HepG2 (cell line): ENCODE measurements around the gene FANCM. TPM values are rescaled to one million over a fixed set of nuclear protein-coding genes. Genes with fewer than 3 reads are reported as not detected.

Experiments
- ATAC-seq: fragments of 200-7000 bp; cut with Tn5 transposase; 3 replicates; pipeline ENCODE4 v1.9.1; 2020; ENCODE audit warnings: mild to moderate bottlenecking, moderate library complexity
- BruUV-seq: library from RNA; stranded (reverse); fragments of 400-500 nt; replicated peaks from 2 replicates; lab custom pipeline; 2021; lab: Mats Ljungman, UMichigan
- CTCF ChIA-PET: fragments of 300-600 bp; formaldehyde crosslinking; extraction: SDS; loops from one replicate; lab custom pipeline; 2021; ENCODE audit warnings: low total read pairs, inconsistent platforms, low intra/inter-chr PET ratio; lab: Yijun Ruan, JAX
- POLR2A ChIA-PET: fragments of 350-600 bp; sonication (Branson Sonifier 250); formaldehyde crosslinking; loops from one replicate; lab custom pipeline; 2020; ENCODE audit warnings: antibody characterized with exemption, inconsistent platforms; lab: Yijun Ruan, JAX
- DNase-seq: peaks from one replicate; pipeline ENCODE4 v3.0.0-alpha.2; 2015; ENCODE audit warnings: low spot score
- FAIRE-seq: peaks from 3 replicates; lab custom pipeline; 2011; peaks lifted over from hg19 to GRCh38; lab: Jason Lieb, UNC
- H2AFZ ChIP-seq: one replicate; pipeline ENCODE4 v1.6.1; 2011; ENCODE audit warnings: low read length, inconsistent platforms
- H3K27ac ChIP-seq: fragments of 300-600 bp; 3 replicates; pipeline ENCODE4 v1.8.0; 2011; ENCODE audit warnings: mixed run types, mild to moderate bottlenecking, mixed read lengths, low read length, inconsistent platforms; ENCODE audit not compliant: insufficient read depth; ENCODE audit errors: extremely low read length
- H3K27me3 ChIP-seq, 2 experiments: fragments of 200-600 bp in 1 of 2; 2 replicates in 1 of 2; 3 replicates in 1 of 2; pipeline versions ENCODE4 v1.6.0 to v1.8.0; 2011; ENCODE audit warnings: low read length in 2 of 2, mild to moderate bottlenecking in 2 of 2, moderate library complexity in 2 of 2, inconsistent platforms in 1 of 2; ENCODE audit not compliant: insufficient read depth in 2 of 2, control insufficient read depth in 1 of 2
- H3K36me3 ChIP-seq, 2 experiments: fragments of 200-600 bp in 1 of 2; replicated peaks in 1 of 2; 2 replicates in 1 of 2; 3 replicates in 1 of 2; pipeline versions ENCODE4 v1.5.1 to v1.8.0; 2011; ENCODE audit warnings: low read length in 2 of 2, inconsistent platforms in 1 of 2; ENCODE audit not compliant: insufficient read depth in 2 of 2, control insufficient read depth in 1 of 2
- H3K4me1 ChIP-seq: 2 replicates; pipeline ENCODE4 v1.5.1; 2012; ENCODE audit warnings: low read length, inconsistent platforms; ENCODE audit not compliant: insufficient read depth
- H3K4me2 ChIP-seq: 2 replicates; pipeline ENCODE4 v1.6.0; 2011; ENCODE audit warnings: low read depth, low read length, inconsistent platforms
- H3K4me3 ChIP-seq, 3 experiments: fragments of 200-600 bp in 1 of 3; sonication (generic), shearing (Covaris generic) in 1 of 3; replicated peaks in 1 of 3; 2 replicates each; pipeline ENCODE4 v1.5.1; 2011 to 2016; ENCODE audit warnings: low read length in 3 of 3, inconsistent platforms in 2 of 3, low read depth in 2 of 3, mild to moderate bottlenecking in 2 of 3, control low read depth in 1 of 3, mixed read lengths in 1 of 3; ENCODE audit not compliant: insufficient read depth in 1 of 3
- H3K79me2 ChIP-seq: one replicate; pipeline ENCODE4 v1.6.1; 2011; ENCODE audit warnings: low read length, inconsistent platforms; ENCODE audit not compliant: insufficient read depth
- H3K9ac ChIP-seq: 2 replicates; pipeline ENCODE4 v1.6.0; 2011; ENCODE audit warnings: mild to moderate bottlenecking, low read depth, low read length, inconsistent platforms; ENCODE audit not compliant: insufficient read depth
- H3K9me3 ChIP-seq: 2 replicates; pipeline ENCODE4 v1.5.1; 2012; ENCODE audit warnings: mild to moderate bottlenecking, low read length
- H4K20me1 ChIP-seq: 2 replicates; pipeline ENCODE4 v1.6.0; 2011; ENCODE audit warnings: inconsistent platforms, mild to moderate bottlenecking, low read length, moderate library complexity; ENCODE audit not compliant: insufficient read depth
- DDIT3 ChIP-seq: sonication (generic); formaldehyde crosslinking; IDR thresholded peaks from 2 replicates; pipeline ENCODE4 v1.4.0; 2020; ENCODE audit warnings: mild to moderate bottlenecking, missing genetic modification reagents
- ELF3 ChIP-seq: IDR thresholded peaks from 2 replicates; pipeline ENCODE4 v1.6.1; 2016; ENCODE audit warnings: missing genetic modification reagents, missing compliant biosample characterization
- ETV5 ChIP-seq: IDR thresholded peaks from 2 replicates; pipeline ENCODE4 v1.6.1; 2018; ENCODE audit warnings: missing biosample characterization, missing genetic modification reagents, inconsistent platforms, borderline replicate concordance
- GRHL1 ChIP-seq: sonication (generic); formaldehyde crosslinking; conservative IDR thresholded peaks from 2 replicates; pipeline ENCODE4 v1.8.0; 2022; ENCODE audit warnings: missing genetic modification reagents
- HNRNPLL ChIP-seq: fragments of 200-400 bp; formaldehyde crosslinking; IDR thresholded peaks from 2 replicates; pipeline ENCODE4 v1.6.1; 2017; ENCODE audit warnings: mild to moderate bottlenecking, low read depth, low read length; ENCODE audit not compliant: poor library complexity, severe bottlenecking
- NR0B2 ChIP-seq: sonication (generic); formaldehyde crosslinking; IDR thresholded peaks from 2 replicates; pipeline ENCODE4 v1.4.0; 2020; ENCODE audit warnings: mild to moderate bottlenecking, missing genetic modification reagents
- RAD51 ChIP-seq: fragments of 450-650 bp; IDR thresholded peaks from 2 replicates; pipeline ENCODE4 v1.6.1; 2016; ENCODE audit warnings: borderline replicate concordance
- SAP130 ChIP-seq: IDR thresholded peaks from 2 replicates; pipeline ENCODE4 v1.6.1; 2016; ENCODE audit warnings: low read depth
- TERF1 ChIP-seq: sonication (generic); formaldehyde crosslinking; IDR thresholded peaks from 2 replicates; pipeline ENCODE4 v1.8.0; 2022; ENCODE audit warnings: mild to moderate bottlenecking, missing genetic modification reagents, moderate library complexity
- U2AF1 ChIP-seq: fragments of 200-400 bp; formaldehyde crosslinking; optimal IDR thresholded peaks from 2 replicates; pipeline ENCODE3; 2017; ENCODE audit warnings: mild to moderate bottlenecking, low read depth, low read length
- ZMAT5 ChIP-seq: sonication (generic); formaldehyde crosslinking; IDR thresholded peaks from 2 replicates; pipeline ENCODE4 v1.5.0; 2020; ENCODE audit warnings: mild to moderate bottlenecking, low read depth, missing genetic modification reagents, borderline replicate concordance
- ZNF253 ChIP-seq: sonication (generic); formaldehyde crosslinking; IDR thresholded peaks from 2 replicates; pipeline ENCODE4 v1.8.0; 2022; ENCODE audit warnings: mild to moderate bottlenecking, missing genetic modification reagents, borderline replicate concordance
- ZNF274 ChIP-seq: sonication (generic); formaldehyde crosslinking; IDR thresholded peaks from 2 replicates; pipeline ENCODE4 v1.5.1; 2020; ENCODE audit warnings: mild to moderate bottlenecking, missing genetic modification reagents
- ZNF276 ChIP-seq: sonication (generic); formaldehyde crosslinking; IDR thresholded peaks from 2 replicates; pipeline ENCODE4 v1.4.0; 2020; ENCODE audit warnings: mild to moderate bottlenecking, low read depth, missing genetic modification reagents
- WGBS: methylation state at CpG from one replicate; pipeline ENCODE4 v1.1.6; 2017; ENCODE audit warnings: low lambda C conversion rate; 5-methylcytosine and 5-hydroxymethylcytosine counted together
- in situ Hi-C: cut with HindIII; loops from 2 replicates; pipeline ENCODE4 v1.10.0; 2017; ENCODE audit warnings: low pct_unique_long_range_greater_than_20kb; ENCODE audit not compliant: extremely low pct_ligation_motif_present
- intact Hi-C: fragments of 100-400 bp; cut with micrococcal nuclease; formaldehyde crosslinking; loops from one replicate; pipeline ENCODE4 v1.10.0; 2022; ENCODE audit not compliant: unreplicated experiment
- polyA plus RNA-seq, 8 experiments: library from polyadenylated mRNA; depleted of rRNA in 3 of 8; stranded (reverse) in 7 of 8; unstranded in 1 of 8; fragments of >200 nt; fragmentation: Illumina TruSeq in 4 of 8; extraction: Trizol in 4 of 8; gene quantifications; 2 replicates each; pipeline versions ENCODE4 v1.2.1 to v1.2.3, GENCODE V29; 2011 to 2016; ENCODE audit warnings: low read depth in 4 of 8, missing spikeins in 1 of 8, mixed read lengths in 1 of 8; ENCODE audit not compliant: insufficient read depth in 1 of 8
- total RNA-seq, 5 experiments: library from RNA; depleted of rRNA; stranded (reverse); fragments of >200 nt; fragmentation: Illumina TruSeq; extraction: Trizol; gene quantifications; 2 replicates each; pipeline ENCODE4 v1.2.3, GENCODE V29; 2016; ENCODE audit warnings: low read depth in 1 of 5

Gene FANCM
- total and polyA plus RNA-seq, 2 of the 13 experiments (the other 11 are each of a cell fraction or from before 2014, with no cell fraction given): 2.6 to 10.4 TPM

GRCh38 chr14:45169906-45170305, 34.2 kb downstream of the FANCM start (continued):
- TF ChIP-seq ZNF276 (no peak), ZMAT5 (CRISPR knock-in tag) (no peak), NR0B2 (CRISPR knock-in tag) (no peak)

GRCh38 chr14:45177076-45177475, 41.3 kb downstream of the FANCM start:
- H4K20me1 ChIP-seq: no peaks in the 10 kb centered on the region
- TF ChIP-seq RAD51: no peak
- TF ChIP-seq SAP130: no peak
- no peak for TF ChIP-seq ETV5
- no peak for TF ChIP-seq ELF3 (CRISPR knock-in tag)
- TF ChIP-seq ZNF253 (CRISPR knock-in tag): no peak
- no peak for TF ChIP-seq U2AF1
- TF ChIP-seq ZNF274 (CRISPR knock-in tag): no peak
- no peak for TF ChIP-seq TERF1 (CRISPR knock-in tag)
- no peak for TF ChIP-seq DDIT3 (CRISPR knock-in tag)
- TF ChIP-seq HNRNPLL: no peak
- no peak for TF ChIP-seq GRHL1 (CRISPR knock-in tag)
- no peak overlapping the region for H3K27ac ChIP-seq
- ChIA-PET CTCF (no interaction called here), POLR2A (no interaction called here)
- no peaks in the 10 kb centered on the region for H3K9me3 ChIP-seq
- no peak overlapping the region for H3K9ac ChIP-seq
- FAIRE-seq: no peak
- WGBS: 98% methylated on average over 5 of the region's 5 CpGs
- intact Hi-C loops: no loop called here
- no TSS peak for BruUV-seq
- no peak overlapping the region for H3K4me2 ChIP-seq
- no peak overlapping the region for H2AFZ ChIP-seq
- in situ Hi-C loops: no loop called here
- no peak for ATAC-seq
- H3K4me3 ChIP-seq: no peak overlapping the region
- no peak for DNase-seq
- H3K27me3 ChIP-seq: no peaks in the 10 kb centered on the region
- H3K4me1 ChIP-seq: no peaks in the 10 kb centered on the region
- H3K79me2 ChIP-seq: no peaks in the 10 kb centered on the region
- H3K36me3 ChIP-seq: no peaks in the 10 kb centered on the region
